HepG2 (cell line): Measurements from ENCODE around the gene PRPSAP1. TPM values are rescaled to one million over a fixed set of nuclear protein-coding genes. Genes with fewer than 3 reads are reported as not detected.

Source experiments
- ARID3A ChIP-seq: IDR thresholded peaks from 2 replicates; pipeline ENCODE4 v1.6.1; 2012; ENCODE audit warnings: low read depth, low read length, improper control_type of control experiment
- ATRX ChIP-seq: sonication (generic); formaldehyde crosslinking; IDR thresholded peaks from 2 replicates; pipeline ENCODE4 v1.4.0; 2020; ENCODE audit warnings: missing genetic modification reagents, borderline replicate concordance
- CREB3 ChIP-seq: sonication (generic); formaldehyde crosslinking; IDR thresholded peaks from 2 replicates; pipeline ENCODE4 v1.5.0; 2020; ENCODE audit warnings: missing genetic modification reagents
- IRF2 ChIP-seq: IDR thresholded peaks from 2 replicates; pipeline ENCODE4 v1.6.1; 2018; ENCODE audit warnings: missing genetic modification reagents, missing compliant biosample characterization
- MIXL1 ChIP-seq: IDR thresholded peaks from 2 replicates; pipeline ENCODE4 v1.6.1; 2016
- NAIF1 ChIP-seq: sonication (generic); formaldehyde crosslinking; IDR thresholded peaks from 2 replicates; pipeline ENCODE4 v1.5.0; 2020; ENCODE audit warnings: mild to moderate bottlenecking, missing genetic modification reagents, borderline replicate concordance
- SP5 ChIP-seq: IDR thresholded peaks from 2 replicates; pipeline ENCODE4 v1.6.1; 2016; ENCODE audit warnings: low read depth, borderline replicate concordance
- TCF12 ChIP-seq, 2 experiments: fragments of 450-650 bp in 1 of 2; sonication (generic) in 1 of 2; formaldehyde crosslinking in 1 of 2; IDR thresholded peaks; 2 replicates each; pipeline versions ENCODE4 v1.6.1 to v1.8.0; 2017 to 2022; ENCODE audit warnings: antibody characterized with exemption in 1 of 2, mild to moderate bottlenecking in 1 of 2, missing genetic modification reagents in 1 of 2, moderate library complexity in 1 of 2
- THYN1 ChIP-seq: sonication (generic); formaldehyde crosslinking; IDR thresholded peaks from 2 replicates; pipeline ENCODE4 v1.8.1; 2023; ENCODE audit warnings: low read depth, mild to moderate bottlenecking, moderate library complexity, missing genetic modification reagents, borderline replicate concordance
- ZBTB4 ChIP-seq: sonication (generic); formaldehyde crosslinking; IDR thresholded peaks from 2 replicates; pipeline ENCODE4 v1.4.0; 2020; ENCODE audit warnings: missing genetic modification reagents, mild to moderate bottlenecking, borderline replicate concordance
- ZMYM4 ChIP-seq: sonication (generic); formaldehyde crosslinking; IDR thresholded peaks from 2 replicates; pipeline ENCODE4 v1.8.1; 2023; ENCODE audit warnings: mild to moderate bottlenecking, missing genetic modification reagents
- ZNF17 ChIP-seq: sonication (generic); formaldehyde crosslinking; IDR thresholded peaks from 2 replicates; pipeline ENCODE4 v1.5.0; 2020; ENCODE audit warnings: mild to moderate bottlenecking, missing genetic modification reagents
- ZNF274 ChIP-seq: sonication (generic); formaldehyde crosslinking; IDR thresholded peaks from 2 replicates; pipeline ENCODE4 v1.5.1; 2020; ENCODE audit warnings: mild to moderate bottlenecking, missing genetic modification reagents
- ZNF782 ChIP-seq: sonication (generic); formaldehyde crosslinking; IDR thresholded peaks from 2 replicates; pipeline ENCODE4 v1.4.0; 2020; ENCODE audit warnings: missing genetic modification reagents, mild to moderate bottlenecking, borderline replicate concordance
- polyA plus RNA-seq, 8 experiments: library from polyadenylated mRNA; depleted of rRNA in 3 of 8; stranded (reverse) in 7 of 8; unstranded in 1 of 8; fragments of >200 nt; fragmentation: Illumina TruSeq in 4 of 8; extraction: Trizol in 4 of 8; gene quantifications; 2 replicates each; pipeline versions ENCODE4 v1.2.1 to v1.2.3, GENCODE V29; 2011 to 2016; ENCODE audit warnings: low read depth in 4 of 8, missing spikeins in 1 of 8, mixed read lengths in 1 of 8; ENCODE audit not compliant: insufficient read depth in 1 of 8
- total RNA-seq, 5 experiments: library from RNA; depleted of rRNA; stranded (reverse); fragments of >200 nt; fragmentation: Illumina TruSeq; extraction: Trizol; gene quantifications; 2 replicates each; pipeline ENCODE4 v1.2.3, GENCODE V29; 2016; ENCODE audit warnings: low read depth in 1 of 5
- TF ChIP-seq, protein P1 (sequence below): sonication (generic); formaldehyde crosslinking; IDR thresholded peaks from 2 replicates; pipeline ENCODE4 v1.5.1; 2020; ENCODE audit warnings: mild to moderate bottlenecking, missing genetic modification reagents, borderline replicate concordance
- TF ChIP-seq, protein P2 (sequence below): sonication (generic); formaldehyde crosslinking; IDR thresholded peaks from 2 replicates; pipeline ENCODE4 v1.4.0; 2020; ENCODE audit warnings: low read depth, mild to moderate bottlenecking, missing genetic modification reagents

Gene PRPSAP1
- total and polyA plus RNA-seq, 2 of the 13 experiments (the other 11 are each of a cell fraction or from before 2014, with no cell fraction given), result 91.1 to 314 TPM

- TF ChIP-seq CREB3 (CRISPR knock-in tag) (no peak), MIXL1 (CRISPR knock-in tag) (no peak), ZMYM4 (CRISPR knock-in tag) (no peak), TCF12 (IDR thresholded peaks at IDR 0.05) (no peak), TCF12 (CRISPR knock-in tag; IDR thresholded peaks at IDR 0.05) (no peak), ZNF782 (CRISPR knock-in tag) (0 out of 2 replicates have a peak, but pooled peaks have one; percentile 20), THYN1 (CRISPR knock-in tag) (0 out of 2 replicates have a peak, but pooled peaks have one; percentile 45), NAIF1 (CRISPR knock-in tag) (no peak), ZBTB4 (peak; percentile 48; the same call in 1 of the 2 replicates), ZNF17 (CRISPR knock-in tag) (no peak), ATRX (no peak), ARID3A (no peak), SP5 (CRISPR knock-in tag) (0 out of 2 replicates have a peak, but pooled peaks have one; percentile 26), ZNF274 (CRISPR knock-in tag) (no peak; the same call in 1 of the 2 replicates), IRF2 (no peak)
- TF ChIP-seq, protein P1, sequence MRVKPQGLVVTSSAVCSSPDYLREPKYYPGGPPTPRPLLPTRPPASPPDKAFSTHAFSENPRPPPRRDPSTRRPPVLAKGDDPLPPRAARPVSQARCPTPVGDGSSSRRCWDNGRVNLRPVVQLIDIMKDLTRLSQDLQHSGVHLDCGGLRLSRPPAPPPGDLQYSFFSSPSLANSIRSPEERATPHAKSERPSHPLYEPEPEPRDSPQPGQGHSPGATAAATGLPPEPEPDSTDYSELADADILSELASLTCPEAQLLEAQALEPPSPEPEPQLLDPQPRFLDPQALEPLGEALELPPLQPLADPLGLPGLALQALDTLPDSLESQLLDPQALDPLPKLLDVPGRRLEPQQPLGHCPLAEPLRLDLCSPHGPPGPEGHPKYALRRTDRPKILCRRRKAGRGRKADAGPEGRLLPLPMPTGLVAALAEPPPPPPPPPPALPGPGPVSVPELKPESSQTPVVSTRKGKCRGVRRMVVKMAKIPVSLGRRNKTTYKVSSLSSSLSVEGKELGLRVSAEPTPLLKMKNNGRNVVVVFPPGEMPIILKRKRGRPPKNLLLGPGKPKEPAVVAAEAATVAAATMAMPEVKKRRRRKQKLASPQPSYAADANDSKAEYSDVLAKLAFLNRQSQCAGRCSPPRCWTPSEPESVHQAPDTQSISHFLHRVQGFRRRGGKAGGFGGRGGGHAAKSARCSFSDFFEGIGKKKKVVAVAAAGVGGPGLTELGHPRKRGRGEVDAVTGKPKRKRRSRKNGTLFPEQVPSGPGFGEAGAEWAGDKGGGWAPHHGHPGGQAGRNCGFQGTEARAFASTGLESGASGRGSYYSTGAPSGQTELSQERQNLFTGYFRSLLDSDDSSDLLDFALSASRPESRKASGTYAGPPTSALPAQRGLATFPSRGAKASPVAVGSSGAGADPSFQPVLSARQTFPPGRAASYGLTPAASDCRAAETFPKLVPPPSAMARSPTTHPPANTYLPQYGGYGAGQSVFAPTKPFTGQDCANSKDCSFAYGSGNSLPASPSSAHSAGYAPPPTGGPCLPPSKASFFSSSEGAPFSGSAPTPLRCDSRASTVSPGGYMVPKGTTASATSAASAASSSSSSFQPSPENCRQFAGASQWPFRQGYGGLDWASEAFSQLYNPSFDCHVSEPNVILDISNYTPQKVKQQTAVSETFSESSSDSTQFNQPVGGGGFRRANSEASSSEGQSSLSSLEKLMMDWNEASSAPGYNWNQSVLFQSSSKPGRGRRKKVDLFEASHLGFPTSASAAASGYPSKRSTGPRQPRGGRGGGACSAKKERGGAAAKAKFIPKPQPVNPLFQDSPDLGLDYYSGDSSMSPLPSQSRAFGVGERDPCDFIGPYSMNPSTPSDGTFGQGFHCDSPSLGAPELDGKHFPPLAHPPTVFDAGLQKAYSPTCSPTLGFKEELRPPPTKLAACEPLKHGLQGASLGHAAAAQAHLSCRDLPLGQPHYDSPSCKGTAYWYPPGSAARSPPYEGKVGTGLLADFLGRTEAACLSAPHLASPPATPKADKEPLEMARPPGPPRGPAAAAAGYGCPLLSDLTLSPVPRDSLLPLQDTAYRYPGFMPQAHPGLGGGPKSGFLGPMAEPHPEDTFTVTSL, result no peak
- TF ChIP-seq, protein P2, sequence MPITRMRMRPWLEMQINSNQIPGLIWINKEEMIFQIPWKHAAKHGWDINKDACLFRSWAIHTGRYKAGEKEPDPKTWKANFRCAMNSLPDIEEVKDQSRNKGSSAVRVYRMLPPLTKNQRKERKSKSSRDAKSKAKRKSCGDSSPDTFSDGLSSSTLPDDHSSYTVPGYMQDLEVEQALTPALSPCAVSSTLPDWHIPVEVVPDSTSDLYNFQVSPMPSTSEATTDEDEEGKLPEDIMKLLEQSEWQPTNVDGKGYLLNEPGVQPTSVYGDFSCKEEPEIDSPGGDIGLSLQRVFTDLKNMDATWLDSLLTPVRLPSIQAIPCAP (CRISPR knock-in tag), result no peak
Measured at GRCh38 chr17:76381633-76382350, 28.1 kb upstream of the PRPSAP1 start (continued).
